HG02678 (cell line): ENCODE measurements around the gene SMC3.

ENCODE experiments used
- ATAC-seq: cut with Tn5 transposase; IDR thresholded peaks from one replicate; pipeline ENCODE4 v1.9.1; 2021; ENCODE audit warnings: mild to moderate bottlenecking, moderate library complexity; ENCODE audit not compliant: unreplicated experiment

SMC3 gene

DNA sequence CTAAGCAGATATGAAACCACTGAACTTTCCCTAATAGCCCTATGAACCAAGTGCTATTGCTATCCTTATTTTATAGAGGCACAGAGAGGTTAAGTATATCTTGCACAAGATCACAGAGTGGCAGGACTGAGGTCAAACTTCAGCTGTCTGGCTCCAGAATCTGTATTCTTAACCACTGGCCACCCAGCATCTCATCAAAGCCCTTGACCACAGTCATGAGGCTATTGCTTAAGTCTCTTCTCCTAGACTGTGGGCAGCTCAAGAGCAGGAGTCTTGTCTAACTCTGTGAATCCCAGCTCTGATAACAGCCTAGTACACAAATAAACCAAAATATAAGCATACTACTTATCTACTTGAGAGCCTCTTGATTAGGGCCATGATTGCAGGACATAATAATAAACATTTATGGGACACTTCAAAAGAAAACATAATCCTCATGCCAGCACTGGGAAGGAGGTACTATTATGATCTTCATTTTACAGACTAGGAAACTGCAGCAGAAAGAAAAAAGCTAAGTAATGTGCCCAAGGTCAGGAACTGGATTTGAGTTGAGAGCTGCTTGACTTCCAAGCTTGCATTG, 22.4 kb upstream of the SMC3 start:
- ATAC-seq, result no peak

DNA sequence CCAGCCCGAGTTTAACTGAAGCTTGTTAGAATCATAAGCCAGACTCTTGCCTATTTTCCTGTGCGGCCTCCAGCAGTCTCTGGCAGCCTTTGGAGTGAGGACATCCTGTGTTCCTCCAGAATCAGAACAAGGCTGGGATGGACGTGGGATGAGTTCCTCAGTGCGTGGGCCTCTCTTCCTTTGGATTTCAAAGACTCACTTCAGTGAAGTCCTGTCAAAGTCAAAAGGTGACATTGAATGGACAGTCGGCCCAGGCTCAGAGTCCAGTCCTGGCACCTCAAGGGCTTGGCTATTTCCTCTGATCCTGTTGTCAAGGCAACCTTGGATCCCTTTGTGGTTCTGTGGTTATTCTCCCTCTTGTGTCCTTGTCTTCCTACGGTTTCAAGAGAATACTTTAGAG, 21.4 kb upstream of the SMC3 start:
- ATAC-seq, result no peak

GRCh38 chr10:110546499-110547110, 20.9 kb upstream of the SMC3 start:
- ATAC-seq, result no peak

DNA sequence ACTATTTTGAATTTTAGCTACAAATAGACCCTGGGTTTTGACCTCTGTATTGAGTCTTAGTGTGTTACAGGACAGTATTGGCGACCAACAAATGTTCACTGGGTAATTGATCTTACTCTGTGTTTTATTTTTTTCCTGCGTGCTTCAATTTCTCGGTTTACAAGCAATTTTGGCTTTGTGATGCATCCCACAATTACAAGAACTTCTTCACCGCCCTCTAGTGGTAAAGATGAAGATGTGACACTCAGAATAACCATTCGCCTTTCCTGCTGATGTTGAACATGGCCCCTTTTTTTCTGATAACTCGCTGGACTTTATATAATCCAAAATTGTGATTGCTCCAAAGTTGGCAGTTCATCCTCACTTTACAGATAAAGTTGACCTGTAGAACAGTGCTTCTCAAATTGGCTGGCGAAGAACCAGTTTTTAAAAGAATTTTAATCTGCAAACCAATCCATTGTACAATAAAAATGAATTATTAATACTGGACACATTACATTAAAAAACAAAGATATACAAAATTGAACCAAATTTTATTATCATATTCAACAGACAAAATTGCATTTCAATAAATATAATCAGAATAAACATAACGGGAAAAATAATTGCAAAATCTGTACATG, 20.2 kb upstream of the SMC3 start:
- ATAC-seq, result no peak

GRCh38 chr10:110548002-110548401, 19.5 kb upstream of the SMC3 start:
- no peak for ATAC-seq

DNA sequence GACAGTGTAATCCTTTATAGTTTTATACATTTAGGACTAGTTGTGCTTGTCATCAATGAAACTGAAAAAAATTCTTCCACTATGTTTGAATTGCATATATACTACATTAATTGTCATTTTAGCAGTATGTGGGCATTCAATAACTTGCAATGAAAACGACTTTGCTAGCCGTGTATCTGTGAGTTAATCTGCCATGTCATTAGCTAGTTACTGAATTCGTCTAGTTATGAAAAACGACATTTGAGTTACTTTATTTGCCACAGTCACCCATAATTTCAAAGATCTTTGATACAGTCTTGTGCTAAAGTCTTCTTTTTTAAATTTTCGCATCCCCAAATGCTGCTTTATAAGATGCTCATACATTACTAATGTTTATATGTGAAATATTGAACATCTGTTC, 18.3 kb upstream of the SMC3 start:
- ATAC-seq, result no peak

GRCh38 chr10:110553905-110554304, 13.6 kb upstream of the SMC3 start:
- ATAC-seq, result no peak

DNA sequence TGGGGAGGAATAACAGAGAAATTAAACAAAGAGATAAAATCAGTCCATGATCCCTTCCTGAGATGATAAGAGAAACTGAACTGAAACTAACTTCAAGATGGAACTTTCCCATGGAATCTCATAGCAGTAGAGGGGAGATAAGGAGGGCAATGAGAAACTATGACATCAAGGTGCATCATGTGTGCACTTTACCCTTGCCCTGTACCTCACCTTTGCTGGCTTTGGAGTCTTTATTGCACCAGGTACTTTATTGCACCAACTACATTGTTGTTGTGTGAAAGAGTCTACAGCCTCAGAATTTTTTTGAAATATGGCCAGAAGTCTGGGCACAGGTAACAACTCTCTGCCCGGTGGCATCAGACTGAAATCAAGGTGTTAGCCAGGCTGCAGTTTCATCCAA, 11.2 kb upstream of the SMC3 start:
- ATAC-seq, result no peak

DNA sequence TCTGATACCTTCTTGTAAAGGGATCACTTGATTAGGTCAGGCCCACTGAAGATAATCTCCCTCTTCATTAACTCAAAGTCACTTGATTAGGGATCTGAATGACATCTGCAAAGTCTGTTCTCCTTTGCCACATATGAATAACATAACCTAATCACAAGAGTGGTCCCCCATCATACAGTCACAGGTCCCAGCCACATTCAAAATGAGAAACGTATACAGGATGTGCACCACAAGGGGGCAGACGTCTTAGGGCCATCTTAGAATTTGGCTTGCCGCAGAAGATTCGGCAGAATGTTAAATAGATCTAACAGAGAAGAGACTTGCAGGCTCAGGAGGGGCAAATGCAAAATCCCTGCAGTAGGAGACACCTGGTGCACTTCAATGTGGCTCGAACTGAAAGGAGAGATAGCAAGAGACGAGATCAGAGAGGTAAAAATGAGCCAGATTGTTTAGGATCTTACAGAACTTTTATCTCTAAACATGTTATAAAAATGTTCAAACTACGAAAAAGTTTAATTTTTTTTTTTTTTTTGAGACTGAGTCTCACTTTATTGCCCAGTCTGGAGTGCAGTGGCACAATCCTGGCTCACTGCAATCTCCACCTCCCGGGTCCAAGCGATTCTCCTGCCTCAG, 10.4 kb upstream of the SMC3 start:
- peak; percentile 79 for ATAC-seq

- no peak for ATAC-seq
Observed at GRCh38 chr10:110558041-110558440, 9.5 kb upstream of the SMC3 start.

DNA sequence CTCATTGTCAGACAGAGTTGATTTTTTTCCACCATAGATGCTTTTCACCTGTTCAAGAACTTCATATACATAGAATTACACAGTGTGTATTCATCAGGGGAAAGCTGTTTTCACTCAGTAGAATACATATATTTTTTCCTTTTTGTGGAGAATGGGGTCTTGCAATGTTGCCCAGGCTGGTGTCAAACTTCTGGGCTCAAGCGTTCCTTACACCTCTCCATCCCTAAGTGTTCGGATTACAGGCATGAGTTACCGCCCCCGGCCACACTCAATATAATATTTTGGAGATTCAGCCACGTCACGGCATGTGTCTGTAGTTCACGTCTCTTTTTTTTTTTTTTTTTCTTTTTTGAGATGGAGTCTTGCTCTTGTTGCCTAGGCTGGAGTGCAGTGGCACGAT, 7.5 kb upstream of the SMC3 start:
- ATAC-seq, result no peak

DNA sequence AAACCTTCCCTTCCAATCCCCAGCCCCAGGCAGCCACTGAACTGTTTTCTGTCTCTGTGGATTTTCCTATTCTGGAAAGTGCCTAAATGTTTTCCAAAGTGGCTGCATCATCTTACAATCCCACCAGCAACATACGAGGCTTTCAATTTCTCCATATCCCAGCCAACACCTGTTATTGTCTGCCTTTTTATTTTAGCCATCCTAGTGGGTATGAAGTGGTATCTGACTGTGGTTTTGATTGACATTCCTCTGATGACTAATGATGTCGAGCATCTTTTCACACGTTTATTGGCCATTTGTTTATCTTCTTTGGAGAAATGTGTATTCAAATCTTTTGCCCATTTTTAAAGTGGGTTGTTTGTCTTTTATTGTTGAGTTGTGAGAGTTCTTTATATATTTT, 6.2 kb upstream of the SMC3 start:
- no peak for ATAC-seq

DNA sequence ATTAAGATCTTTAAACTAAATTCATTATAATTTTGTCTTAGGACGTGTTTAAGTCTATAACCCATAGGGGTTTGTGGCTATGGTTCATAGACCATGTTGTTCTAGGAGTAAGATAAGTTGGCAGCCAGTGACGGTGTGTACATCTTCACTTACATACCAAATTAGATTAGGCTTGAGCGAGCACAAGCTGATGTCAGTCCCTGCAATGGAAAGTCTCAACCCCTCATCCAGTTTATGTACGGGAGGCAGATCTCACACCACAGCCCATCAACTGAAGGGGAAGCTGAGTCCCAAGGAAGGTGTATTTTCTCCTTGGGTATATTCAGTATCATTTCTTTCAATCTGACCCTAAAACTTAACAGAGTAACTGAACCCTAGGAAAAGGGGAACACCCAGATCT, 5.1 kb upstream of the SMC3 start:
- no peak for ATAC-seq

DNA sequence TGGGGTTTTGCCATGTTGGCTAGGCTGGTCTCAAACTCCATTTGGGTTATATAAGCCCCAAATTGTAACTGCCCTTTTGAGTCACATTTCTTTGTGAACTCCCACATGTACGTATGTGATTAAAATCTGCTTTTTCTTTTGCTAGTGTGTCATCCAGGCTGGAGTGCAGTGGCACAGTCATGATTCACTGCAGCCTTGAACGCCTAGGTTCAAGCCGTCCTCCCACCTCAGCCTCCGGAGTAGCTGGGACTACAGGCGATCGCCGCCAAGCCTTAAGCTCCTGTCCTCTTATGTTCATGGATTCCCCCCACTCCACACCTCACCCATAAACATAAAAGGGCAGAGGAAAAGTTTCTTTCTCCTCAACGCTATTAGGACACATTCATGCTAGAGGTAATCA, 4.4 kb upstream of the SMC3 start:
- no peak for ATAC-seq

- no peak for ATAC-seq
Observed at GRCh38 chr10:110566472-110567200, 859 bp upstream of the SMC3 start.

DNA sequence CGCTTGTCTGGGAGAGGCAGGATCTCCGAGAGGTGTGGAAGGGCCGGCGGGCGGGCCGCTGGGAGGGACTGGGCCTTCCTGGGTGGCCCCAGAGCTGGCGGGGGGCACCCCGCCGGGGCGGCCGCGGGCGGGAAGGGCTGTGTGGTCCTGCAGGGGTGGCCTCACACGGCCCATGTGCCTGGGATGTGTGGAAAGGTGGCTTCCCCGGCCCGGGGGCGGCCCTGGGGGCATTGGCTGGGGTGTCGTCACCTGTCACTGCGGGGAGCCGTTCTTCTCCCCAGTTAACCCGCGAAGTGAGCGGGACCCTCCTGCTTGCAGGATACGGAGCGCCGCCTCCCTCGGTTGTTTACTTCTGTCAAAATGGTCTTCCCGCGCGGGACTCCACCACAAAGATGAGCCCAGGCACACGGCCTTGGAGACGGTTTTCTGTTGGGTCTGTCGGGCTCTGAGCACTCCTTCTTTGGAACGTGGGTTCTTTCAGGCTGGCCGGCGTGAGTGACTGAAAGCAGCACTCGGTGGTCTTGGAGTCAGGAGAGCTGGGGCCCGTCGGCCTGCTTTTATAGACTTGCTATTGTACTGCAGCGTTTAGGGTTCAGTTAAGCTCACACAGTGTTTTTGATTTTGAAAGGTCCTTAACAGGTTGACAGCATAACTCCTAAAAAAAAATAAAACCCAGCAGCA, 700 bp downstream of the SMC3 start:
- peak; percentile 29 for ATAC-seq

DNA sequence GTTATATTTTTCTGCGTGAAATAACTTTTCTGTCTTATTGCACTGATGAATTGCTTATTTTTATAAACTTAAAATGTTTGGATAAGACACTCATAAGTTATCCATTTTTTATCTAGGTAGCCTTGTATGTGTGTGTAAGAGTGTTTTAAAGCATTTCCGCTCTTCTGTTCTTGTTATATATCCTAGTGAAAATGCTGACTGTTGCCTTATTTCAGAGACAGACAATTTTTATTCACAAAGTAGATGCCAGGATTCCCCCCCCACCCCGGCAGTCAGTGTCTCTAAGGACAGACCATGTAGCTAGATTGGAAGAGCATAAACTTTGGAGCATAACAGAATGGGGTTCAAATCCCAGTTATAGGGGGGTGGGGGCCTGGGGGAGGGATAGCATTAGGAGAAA, 1.6 kb downstream of the SMC3 start:
- no peak for ATAC-seq

GRCh38 chr10:110569736-110570135, 2.2 kb downstream of the SMC3 start:
- no peak for ATAC-seq

DNA sequence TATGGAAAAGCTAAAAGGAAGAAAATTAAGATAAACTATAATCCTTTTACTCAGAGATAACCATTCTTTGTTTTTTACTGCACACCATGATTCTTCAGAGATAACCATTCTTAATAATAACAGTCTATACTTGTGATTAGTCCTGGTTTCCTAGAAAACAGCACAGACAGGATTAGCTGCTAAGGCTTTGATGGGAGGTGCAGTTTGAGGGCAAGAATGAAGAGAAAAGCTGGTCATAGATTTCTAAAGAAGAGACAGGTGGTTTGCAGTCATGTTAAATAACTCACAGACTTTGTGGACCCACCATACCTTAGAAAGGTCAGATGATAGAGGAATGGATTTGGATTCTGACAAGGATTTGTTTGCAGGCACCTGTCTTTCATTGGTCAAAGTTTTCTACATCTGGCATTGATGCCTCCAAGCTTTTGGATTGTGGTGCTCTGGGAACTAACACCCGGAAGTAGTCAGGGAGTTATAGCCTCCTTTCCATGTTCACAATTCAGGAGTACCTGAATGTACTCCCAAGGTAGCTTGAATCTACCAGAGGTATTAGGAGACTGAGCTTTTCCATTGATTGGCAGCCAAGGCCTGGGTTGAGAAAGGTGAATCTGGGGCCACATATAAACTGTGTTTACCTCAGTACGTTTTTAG, 3.7 kb downstream of the SMC3 start:
- ATAC-seq, result no peak

DNA sequence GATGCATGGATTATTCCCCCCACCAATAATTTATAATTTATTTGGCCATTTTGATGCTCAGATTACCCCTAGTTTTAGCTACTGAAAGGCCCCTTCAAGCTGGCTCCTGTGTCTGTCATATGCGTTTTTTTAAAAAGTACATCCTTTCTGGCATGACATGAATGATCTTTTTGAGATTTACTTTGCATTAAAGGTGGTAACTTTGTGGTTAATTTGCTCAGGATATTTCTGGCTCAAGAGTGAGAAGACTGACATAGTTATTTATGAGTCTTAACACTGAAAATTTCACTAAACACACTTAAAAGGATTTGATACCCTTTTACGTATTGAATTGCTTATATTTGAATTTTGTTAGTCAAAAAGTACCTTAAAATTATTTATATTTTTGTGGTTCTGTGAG, 5.4 kb downstream of the SMC3 start:
- ATAC-seq, result no peak

DNA sequence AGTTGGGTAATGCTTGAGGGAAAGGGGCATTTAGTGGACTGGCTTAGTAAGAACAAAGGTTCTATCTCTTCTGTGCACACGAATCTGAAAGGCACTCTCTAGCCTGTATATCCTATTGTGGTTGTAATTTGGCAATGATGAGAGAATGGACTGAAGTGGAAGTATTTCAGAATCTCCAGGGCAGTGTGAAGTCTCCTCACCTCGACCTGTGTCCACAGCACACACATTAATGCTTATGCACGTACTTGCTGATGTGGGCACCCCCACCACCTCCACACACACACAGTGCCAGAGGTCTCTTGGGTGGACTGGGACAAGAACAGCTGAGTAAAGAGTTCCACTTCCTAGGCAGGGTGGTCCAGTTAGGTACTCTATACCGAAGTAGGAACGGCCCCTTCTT, 6.9 kb downstream of the SMC3 start:
- ATAC-seq, result no peak
